Measurements from ENCODE around the gene SLIT3. TPM values are rescaled to one million over a fixed set of nuclear protein-coding genes. Genes with fewer than 3 reads are reported as not detected.

Gene SLIT3
- total and polyA plus RNA-seq, 9 of the 15 experiments (the other 6 are each of a cell fraction or from before 2014, with no cell fraction given), result 0.01 to 0.04 TPM; not detected in 7

GRCh38 chr5:168701641-168702040 is 599.3 kb downstream of the SLIT3 start:
- in situ Hi-C loops (cut with MboI), result no loop called here
- CTCF ChIA-PET (ENCODE audit: low intra/inter-chr PET ratio), result no interaction called here
- Histone ChIP-seq H2AFZ (ENCODE audit: low read depth, low read length) (no peak overlapping the region), H3K4me3 (no peak overlapping the region), H3K36me3 (ENCODE audit: control insufficient read depth, insufficient read depth, low read length) (no peaks in the 10 kb centered on the region), H3K9ac (ENCODE audit: insufficient read depth in 1 of 2, low read depth in 2 of 2, low read length in 2 of 2) (no peak overlapping the region), H3K9me1 (ENCODE audit: control insufficient read depth, insufficient read depth, low read length) (no peaks in the 10 kb centered on the region), H3K79me2 (ENCODE audit: control insufficient read depth, insufficient read depth, low read length) (no peaks in the 10 kb centered on the region), H3K4me2 (ENCODE audit: insufficient read depth, low read length) (no peak overlapping the region), H4K20me1 (replicated peaks; ENCODE audit: control insufficient read depth, insufficient read depth, low read length) (no peaks in the 10 kb centered on the region; the same call in 1 of the 2 replicates), H3K4me1 (replicated peaks in 1 of 2; ENCODE audit: control insufficient read depth in 2 of 2, insufficient read depth in 2 of 2, low read length in 2 of 2) (no peaks in the 10 kb centered on the region), H3K27me3 (ENCODE audit: control insufficient read depth in 2 of 2, insufficient read depth in 2 of 2, low read length in 2 of 2) (peaks cover 3 to 7% of the 10 kb centered on the region in 2 experiments; a peak in 3 of 5 replicates), H3K9me3 (replicated peaks; ENCODE audit: control insufficient read depth, insufficient read depth, low read depth, low read length) (no peaks in the 10 kb centered on the region), H3K27ac (ENCODE audit: extremely low read depth, low read depth, low read length) (no peak overlapping the region)
- FAIRE-seq, result no peak
- POLR2A ChIA-PET, result no interaction called here
- DNase-seq (ENCODE audit: extremely low read depth in 1 of 4, low spot score in 3 of 4), result no peak
- 4% methylated on average over 3 of the region's 5 CpGs for WGBS (ENCODE audit: insufficient coverage, low coverage, missing lambda C conversion rate)
- BruUV-seq (replicated peaks), result no TSS peak
- intact Hi-C loops (cut with micrococcal nuclease), result no loop called here
- no peak for TF ChIP-seq TAF1 (IDR thresholded peaks at IDR 0.05; ENCODE audit: control insufficient read depth, extremely low read depth, insufficient read depth, low read length, severe bottlenecking)
- ATAC-seq, result no peak

GRCh38 chr5:168699002-168699401 is 601.9 kb downstream of the SLIT3 start:
- 0% methylated on average over 4 of the region's 8 CpGs for WGBS (ENCODE audit: insufficient coverage, low coverage, missing lambda C conversion rate)
- no peak overlapping the region for H2AFZ ChIP-seq (ENCODE audit: low read depth, low read length)
- FAIRE-seq (no peak), DNase-seq (ENCODE audit: extremely low read depth in 1 of 4, low spot score in 3 of 4) (no peak), ATAC-seq (no peak)
- intact Hi-C loops (cut with micrococcal nuclease), result no loop called here
- no peaks in the 10 kb centered on the region for H4K20me1 ChIP-seq (replicated peaks; ENCODE audit: control insufficient read depth, insufficient read depth, low read length)
- no peak overlapping the region for H3K9ac ChIP-seq (ENCODE audit: insufficient read depth in 1 of 2, low read depth in 2 of 2, low read length in 2 of 2)
- no TSS peak for BruUV-seq (replicated peaks)
- no peak overlapping the region for H3K27ac ChIP-seq (ENCODE audit: extremely low read depth, low read depth, low read length)
- H3K9me3 ChIP-seq (replicated peaks; ENCODE audit: control insufficient read depth, insufficient read depth, low read depth, low read length), result no peaks in the 10 kb centered on the region
- H3K79me2 ChIP-seq (ENCODE audit: control insufficient read depth, insufficient read depth, low read length), result no peaks in the 10 kb centered on the region
- H3K36me3 ChIP-seq (ENCODE audit: control insufficient read depth, insufficient read depth, low read length), result no peaks in the 10 kb centered on the region
- in situ Hi-C loops (cut with MboI), result loop anchor here (10.0 kb wide), 1 partner anchor 596 kb away; no protein-coding TSS in a partner anchor
- H3K9me1 ChIP-seq (ENCODE audit: control insufficient read depth, insufficient read depth, low read length), result no peaks in the 10 kb centered on the region
- no peak overlapping the region for H3K4me2 ChIP-seq (ENCODE audit: insufficient read depth, low read length)
- ChIA-PET POLR2A (interaction anchor here (0.6 kb wide), 1 partner anchor 12 kb away, joined by 3 read pairs; no protein-coding TSS in a partner anchor), CTCF (ENCODE audit: low intra/inter-chr PET ratio) (no interaction called here)
- H3K27me3 ChIP-seq (ENCODE audit: control insufficient read depth in 2 of 2, insufficient read depth in 2 of 2, low read length in 2 of 2), result peaks cover 3 to 16% of the 10 kb centered on the region in 2 experiments; a peak in 3 of 5 replicates
- H3K4me3 ChIP-seq, result no peak overlapping the region
- peaks cover 0 to 3% of the 10 kb centered on the region in 2 experiments; a peak in 1 of 5 replicates for H3K4me1 ChIP-seq (replicated peaks in 1 of 2; ENCODE audit: control insufficient read depth in 2 of 2, insufficient read depth in 2 of 2, low read length in 2 of 2)
- no peak for TF ChIP-seq CBX8 (IDR thresholded peaks at IDR 0.05; ENCODE audit: borderline replicate concordance, extremely low read depth, low read depth, low read length, poor library complexity, severe bottlenecking)
- TF ChIP-seq FOXO4 (CRISPR knock-in tag; IDR thresholded peaks at IDR 0.05), result no peak
- no peak for TF ChIP-seq ZNF165 (CRISPR knock-in tag; IDR thresholded peaks at IDR 0.05; ENCODE audit: borderline replicate concordance)
- no peak for TF ChIP-seq TFAP4 (CRISPR knock-in tag; IDR thresholded peaks at IDR 0.05; ENCODE audit: borderline replicate concordance)
- no peak for TF ChIP-seq ZNF778 (CRISPR knock-in tag; IDR thresholded peaks at IDR 0.05)
- no peak for TF ChIP-seq PCBP1 (IDR thresholded peaks at IDR 0.05; ENCODE audit: low read depth, low read length, poor library complexity, severe bottlenecking)
- TF ChIP-seq PTRF (tag; IDR thresholded peaks at IDR 0.05), result no peak
